Breast epithelium (tissue), 3 donors: ENCODE data around the gene ISL2.

Source experiments
- CTCF ChIP-seq, 3 donors: fragments of 450-650 bp; IDR thresholded peaks; one replicate each; pipeline ENCODE4 v1.5.1; 2016 to 2017; ENCODE audit warnings: antibody characterized with exemption in 3 of 3, mild to moderate bottlenecking in 3 of 3, moderate library complexity in 3 of 3
- POLR2AphosphoS5 ChIP-seq, 3 donors: sonication (generic); formaldehyde crosslinking; IDR thresholded peaks; one replicate each; pipeline ENCODE4 v1.6.1; 2017; ENCODE audit warnings: antibody characterized with exemption in 3 of 3

GRCh38 chr15:76347482-76348055 lies 11.0 kb downstream of the ISL2 start:
- TF ChIP-seq CTCF (IDR thresholded peaks at IDR 0.05), result no peak
- TF ChIP-seq POLR2AphosphoS5 (IDR thresholded peaks at IDR 0.05), result no peak
